Measurements from ENCODE around the gene SNAI3. TPM values are rescaled to one million over a fixed set of nuclear protein-coding genes. Genes with fewer than 3 reads are reported as not detected.

Gene SNAI3
- total and polyA plus RNA-seq, 2 experiments from 2014 or later, result 10.3 to 19.4 TPM

DNA sequence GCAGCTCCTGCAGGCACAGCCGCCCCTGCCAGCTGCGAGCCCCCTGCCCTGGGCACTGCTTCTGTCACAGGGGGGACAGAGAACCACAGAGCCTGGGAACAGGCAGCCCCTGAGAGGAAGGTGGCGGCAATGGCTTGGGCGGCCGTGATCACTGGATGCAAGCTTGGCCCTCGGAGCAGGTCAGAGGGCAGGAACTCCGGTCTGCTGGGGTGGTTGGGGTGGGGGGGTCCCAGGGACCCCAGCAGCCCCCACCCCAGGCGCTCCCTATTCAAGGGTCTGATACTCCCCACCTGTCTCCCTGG lies 33.6 kb downstream of the SNAI3 start (continued):
- TF ChIP-seq, protein P1, sequence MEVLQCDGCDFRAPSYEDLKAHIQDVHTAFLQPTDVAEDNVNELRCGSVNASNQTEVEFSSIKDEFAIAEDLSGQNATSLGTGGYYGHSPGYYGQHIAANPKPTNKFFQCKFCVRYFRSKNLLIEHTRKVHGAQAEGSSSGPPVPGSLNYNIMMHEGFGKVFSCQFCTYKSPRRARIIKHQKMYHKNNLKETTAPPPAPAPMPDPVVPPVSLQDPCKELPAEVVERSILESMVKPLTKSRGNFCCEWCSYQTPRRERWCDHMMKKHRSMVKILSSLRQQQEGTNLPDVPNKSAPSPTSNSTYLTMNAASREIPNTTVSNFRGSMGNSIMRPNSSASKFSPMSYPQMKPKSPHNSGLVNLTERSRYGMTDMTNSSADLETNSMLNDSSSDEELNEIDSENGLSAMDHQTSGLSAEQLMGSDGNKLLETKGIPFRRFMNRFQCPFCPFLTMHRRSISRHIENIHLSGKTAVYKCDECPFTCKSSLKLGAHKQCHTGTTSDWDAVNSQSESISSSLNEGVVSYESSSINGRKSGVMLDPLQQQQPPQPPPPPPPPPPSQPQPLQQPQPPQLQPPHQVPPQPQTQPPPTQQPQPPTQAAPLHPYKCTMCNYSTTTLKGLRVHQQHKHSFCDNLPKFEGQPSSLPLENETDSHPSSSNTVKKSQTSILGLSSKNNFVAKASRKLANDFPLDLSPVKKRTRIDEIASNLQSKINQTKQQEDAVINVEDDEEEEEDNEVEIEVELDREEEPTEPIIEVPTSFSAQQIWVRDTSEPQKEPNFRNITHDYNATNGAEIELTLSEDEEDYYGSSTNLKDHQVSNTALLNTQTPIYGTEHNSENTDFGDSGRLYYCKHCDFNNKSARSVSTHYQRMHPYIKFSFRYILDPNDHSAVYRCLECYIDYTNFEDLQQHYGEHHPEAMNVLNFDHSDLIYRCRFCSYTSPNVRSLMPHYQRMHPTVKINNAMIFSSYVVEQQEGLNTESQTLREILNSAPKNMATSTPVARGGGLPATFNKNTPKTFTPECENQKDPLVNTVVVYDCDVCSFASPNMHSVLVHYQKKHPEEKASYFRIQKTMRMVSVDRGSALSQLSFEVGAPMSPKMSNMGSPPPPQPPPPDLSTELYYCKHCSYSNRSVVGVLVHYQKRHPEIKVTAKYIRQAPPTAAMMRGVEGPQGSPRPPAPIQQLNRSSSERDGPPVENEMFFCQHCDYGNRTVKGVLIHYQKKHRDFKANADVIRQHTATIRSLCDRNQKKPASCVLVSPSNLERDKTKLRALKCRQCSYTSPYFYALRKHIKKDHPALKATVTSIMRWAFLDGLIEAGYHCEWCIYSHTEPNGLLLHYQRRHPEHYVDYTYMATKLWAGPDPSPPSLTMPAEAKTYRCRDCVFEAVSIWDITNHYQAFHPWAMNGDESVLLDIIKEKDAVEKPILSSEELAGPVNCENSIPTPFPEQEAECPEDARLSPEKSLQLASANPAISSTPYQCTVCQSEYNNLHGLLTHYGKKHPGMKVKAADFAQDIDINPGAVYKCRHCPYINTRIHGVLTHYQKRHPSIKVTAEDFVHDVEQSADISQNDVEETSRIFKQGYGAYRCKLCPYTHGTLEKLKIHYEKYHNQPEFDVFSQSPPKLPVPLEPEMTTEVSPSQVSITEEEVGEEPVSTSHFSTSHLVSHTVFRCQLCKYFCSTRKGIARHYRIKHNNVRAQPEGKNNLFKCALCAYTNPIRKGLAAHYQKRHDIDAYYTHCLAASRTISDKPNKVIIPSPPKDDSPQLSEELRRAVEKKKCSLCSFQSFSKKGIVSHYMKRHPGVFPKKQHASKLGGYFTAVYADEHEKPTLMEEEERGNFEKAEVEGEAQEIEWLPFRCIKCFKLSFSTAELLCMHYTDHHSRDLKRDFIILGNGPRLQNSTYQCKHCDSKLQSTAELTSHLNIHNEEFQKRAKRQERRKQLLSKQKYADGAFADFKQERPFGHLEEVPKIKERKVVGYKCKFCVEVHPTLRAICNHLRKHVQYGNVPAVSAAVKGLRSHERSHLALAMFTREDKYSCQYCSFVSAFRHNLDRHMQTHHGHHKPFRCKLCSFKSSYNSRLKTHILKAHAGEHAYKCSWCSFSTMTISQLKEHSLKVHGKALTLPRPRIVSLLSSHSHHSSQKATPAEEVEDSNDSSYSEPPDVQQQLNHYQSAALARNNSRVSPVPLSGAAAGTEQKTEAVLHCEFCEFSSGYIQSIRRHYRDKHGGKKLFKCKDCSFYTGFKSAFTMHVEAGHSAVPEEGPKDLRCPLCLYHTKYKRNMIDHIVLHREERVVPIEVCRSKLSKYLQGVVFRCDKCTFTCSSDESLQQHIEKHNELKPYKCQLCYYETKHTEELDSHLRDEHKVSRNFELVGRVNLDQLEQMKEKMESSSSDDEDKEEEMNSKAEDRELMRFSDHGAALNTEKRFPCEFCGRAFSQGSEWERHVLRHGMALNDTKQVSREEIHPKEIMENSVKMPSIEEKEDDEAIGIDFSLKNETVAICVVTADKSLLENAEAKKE (CRISPR knock-in tag; IDR thresholded peaks at IDR 0.05), result no peak

DNA sequence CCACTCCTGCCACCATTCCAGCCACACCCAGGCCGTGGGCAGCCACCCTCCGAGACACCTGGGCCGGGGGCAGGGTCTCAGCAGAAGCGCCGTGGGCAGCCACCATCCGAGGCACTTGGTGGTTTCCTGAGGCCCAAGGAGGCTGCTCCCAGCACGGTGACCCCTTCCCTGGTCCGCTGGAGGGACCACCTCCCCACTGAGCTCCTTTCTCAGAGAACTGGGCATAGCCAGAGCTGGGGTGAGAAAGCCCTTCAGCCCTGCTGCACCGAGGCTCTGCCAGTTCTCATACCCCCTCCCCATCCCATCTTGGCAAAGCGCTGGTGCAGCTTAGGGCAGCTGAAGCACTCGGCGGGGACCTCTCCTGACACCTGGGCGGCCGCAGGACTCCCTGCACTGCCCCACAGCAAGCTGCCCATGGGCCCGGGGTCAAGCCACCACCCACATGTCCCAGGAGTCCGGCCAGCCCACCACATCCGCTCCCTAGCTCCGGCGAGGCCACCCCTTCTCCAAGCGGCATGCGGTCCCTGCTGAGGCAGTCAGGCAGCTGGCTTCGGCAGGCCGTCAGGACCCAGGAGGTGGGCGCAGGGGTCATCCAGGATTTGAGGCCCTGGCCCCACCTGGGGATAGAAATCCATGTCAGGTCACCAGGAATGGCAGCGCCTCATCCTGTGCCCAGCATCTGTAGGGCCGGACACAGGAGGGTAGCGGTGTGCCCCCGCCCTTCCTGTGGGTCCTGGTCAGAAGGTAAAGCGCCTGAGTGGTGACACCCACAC lies 34.1 kb downstream of the SNAI3 start:
- no peak overlapping the region for H3K27ac Mint-ChIP-seq
- no peak for DNase-seq (ENCODE audit: low spot score)
- H3K9me2 ChIP-seq (ENCODE audit: insufficient read depth), result no peaks in the 10 kb centered on the region
- no peak overlapping the region for H3K4me3 Mint-ChIP-seq
- no peak for ATAC-seq
- H3K4me1 Mint-ChIP-seq, result peaks cover 8% of the 10 kb centered on the region; the same call in 2 of the 3 replicates
- no peaks in the 10 kb centered on the region for H3K27me3 ChIP-seq (ENCODE audit: insufficient read depth)
- H3K9me3 Mint-ChIP-seq, result no peaks in the 10 kb centered on the region
- peaks cover 19% of the 10 kb centered on the region for H3K36me3 Mint-ChIP-seq (ENCODE audit: low read depth)
- peaks cover 12% of the 10 kb centered on the region; the same call in 1 of the 2 replicates for H4K20me1 ChIP-seq (replicated peaks; ENCODE audit: insufficient read depth)
- H2AFZ ChIP-seq, result no peak overlapping the region
- no peak overlapping the region for H3K27ac ChIP-seq (ENCODE audit: low read depth)
- H3K79me2 ChIP-seq (replicated peaks; ENCODE audit: insufficient read depth), result peaks cover 14% of the 10 kb centered on the region; the same call in 1 of the 2 replicates
- H3K36me3 ChIP-seq (ENCODE audit: insufficient read depth), result no peaks in the 10 kb centered on the region; the same call in 1 of the 2 replicates
- H3K27me3 Mint-ChIP-seq (ENCODE audit: insufficient read depth, low read depth, poor library complexity), result peaks cover 4% of the 10 kb centered on the region
- TF ChIP-seq STAT1 (IDR thresholded peaks at IDR 0.05; ENCODE audit: unreplicated experiment), result no peak
- no peak for TF ChIP-seq JUNB (IDR thresholded peaks at IDR 0.05; ENCODE audit: unreplicated experiment)
- TF ChIP-seq EZH2phosphoT487 (IDR thresholded peaks at IDR 0.05; ENCODE audit: unreplicated experiment), result no peak
- no peak for TF ChIP-seq EZH2 (IDR thresholded peaks at IDR 0.05; ENCODE audit: low read depth, unreplicated experiment)
- no peak for TF ChIP-seq NANOG (IDR thresholded peaks at IDR 0.05; ENCODE audit: borderline replicate concordance)
- H3K4me3 ChIP-seq, result no peak overlapping the region
- H3F3A ChIP-seq (replicated peaks; ENCODE audit: low read depth), result 0 out of 2 replicates have a peak, but pooled peaks cover 4% of the 10 kb centered on the region
- peaks cover 11% of the 10 kb centered on the region; the same call in 1 of the 2 replicates for H3K4me1 ChIP-seq (ENCODE audit: insufficient read depth)
- no peak overlapping the region for H3K4me2 ChIP-seq

Data from GM23338 (cell line).